ENCODE data around the gene TMEM63C.

DNA sequence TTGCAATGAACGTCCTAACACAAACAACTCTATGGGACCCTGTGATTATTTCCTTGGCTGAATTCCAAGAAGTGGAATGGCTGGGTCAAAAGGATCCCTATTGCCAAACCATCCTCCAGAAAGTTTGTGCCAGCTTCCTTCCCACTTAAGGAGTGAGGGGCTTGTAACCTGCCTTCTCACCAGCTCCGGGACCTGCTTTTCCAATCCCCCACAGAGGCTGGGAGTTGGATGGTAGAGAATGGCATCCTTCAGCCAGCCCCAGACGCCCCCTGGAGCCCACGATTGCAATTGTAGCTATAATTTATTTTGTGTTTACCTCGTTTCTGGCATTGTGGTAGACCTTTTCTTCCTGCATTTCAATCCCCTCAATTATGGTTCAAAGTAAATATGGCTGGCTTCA lies 30.4 kb upstream of the TMEM63C start:
- TF ChIP-seq POLR2A (IDR thresholded peaks at IDR 0.05) (no peak), CTCF (IDR thresholded peaks at IDR 0.05) (peak in 1 of 2 donors; percentile 11), EP300 (IDR thresholded peaks at IDR 0.05) (no peak)
